Measurements from ENCODE around the gene MYH7.

- no peak for TF ChIP-seq POLR2A (IDR thresholded peaks at IDR 0.05; ENCODE audit: low read depth, low read length)
- no peak for TF ChIP-seq POLR2AphosphoS5 (IDR thresholded peaks at IDR 0.05; ENCODE audit: low read depth, low read length)
- TF ChIP-seq TAF1 (IDR thresholded peaks at IDR 0.05; ENCODE audit: borderline replicate concordance, low read depth, low read length), result no peak
Measured at GRCh38 chr14:23445773-23446172, 10.3 kb upstream of the MYH7 start.
